Cardiac muscle cell (in vitro differentiated cells and primary cell): Measurements from ENCODE around the gene PRKD1. TPM values are rescaled to one million over a fixed set of nuclear protein-coding genes. Genes with fewer than 3 reads are reported as not detected.
A peak's percentile ranks its signal among the peaks of the same experiment; 100 is the strongest.

Experiments
- DNase-seq, 2 donors: peaks; one replicate each; pipeline versions ENCODE4 v3.0.0 to v3.0.0-alpha.2; 2010 to 2017; ENCODE audit warnings: low read depth in 1 of 2, low spot score in 1 of 2
- H3K27ac ChIP-seq: fragments of 200-600 bp; sonication (generic); 2 replicates; pipeline ENCODE4 v1.5.1; 2016
- H3K27me3 ChIP-seq: fragments of 200-600 bp; sonication (generic); 2 replicates; pipeline ENCODE4 v1.6.0; 2016; ENCODE audit warnings: control low read depth
- H3K36me3 ChIP-seq: fragments of 200-600 bp; sonication (generic); 2 replicates; pipeline ENCODE4 v1.5.1; 2016; ENCODE audit warnings: control low read depth
- H3K4me1 ChIP-seq: fragments of 200-600 bp; sonication (generic); 2 replicates; pipeline ENCODE4 v1.8.1; 2017; ENCODE audit warnings: low read depth, mild to moderate bottlenecking, mixed run types
- H3K4me3 ChIP-seq: fragments of 200-600 bp; sonication (generic); 2 replicates; pipeline ENCODE4 v1.5.1; 2016; ENCODE audit warnings: mild to moderate bottlenecking
- H3K9me3 ChIP-seq: fragments of 200-600 bp; sonication (generic); 2 replicates; pipeline ENCODE4 v1.5.1; 2017; ENCODE audit warnings: low read depth, mild to moderate bottlenecking, control low read depth
- polyA plus RNA-seq: library from polyadenylated mRNA; unstranded; fragments of >200 nt; fragmentation: Nextera tagmentation; extraction: Ambion mirVana; gene quantifications from 2 replicates; pipeline ENCODE4 v1.2.1, GENCODE V29; 2016
- total RNA-seq: library from RNA; depleted of rRNA; stranded (reverse); fragments of >200 nt; gene quantifications from 2 replicates; pipeline ENCODE4 v1.2.3, GENCODE V29; 2016
- TF ChIP-seq, protein P1 (sequence below): IDR thresholded peaks from 2 replicates; pipeline ENCODE4 v1.5.1; 2012; ENCODE audit warnings: low read depth, mild to moderate bottlenecking, low read length

The PRKD1 gene
- total and polyA plus RNA-seq, 2 experiments from 2014 or later = 15.2 to 15.7 TPM

DNA sequence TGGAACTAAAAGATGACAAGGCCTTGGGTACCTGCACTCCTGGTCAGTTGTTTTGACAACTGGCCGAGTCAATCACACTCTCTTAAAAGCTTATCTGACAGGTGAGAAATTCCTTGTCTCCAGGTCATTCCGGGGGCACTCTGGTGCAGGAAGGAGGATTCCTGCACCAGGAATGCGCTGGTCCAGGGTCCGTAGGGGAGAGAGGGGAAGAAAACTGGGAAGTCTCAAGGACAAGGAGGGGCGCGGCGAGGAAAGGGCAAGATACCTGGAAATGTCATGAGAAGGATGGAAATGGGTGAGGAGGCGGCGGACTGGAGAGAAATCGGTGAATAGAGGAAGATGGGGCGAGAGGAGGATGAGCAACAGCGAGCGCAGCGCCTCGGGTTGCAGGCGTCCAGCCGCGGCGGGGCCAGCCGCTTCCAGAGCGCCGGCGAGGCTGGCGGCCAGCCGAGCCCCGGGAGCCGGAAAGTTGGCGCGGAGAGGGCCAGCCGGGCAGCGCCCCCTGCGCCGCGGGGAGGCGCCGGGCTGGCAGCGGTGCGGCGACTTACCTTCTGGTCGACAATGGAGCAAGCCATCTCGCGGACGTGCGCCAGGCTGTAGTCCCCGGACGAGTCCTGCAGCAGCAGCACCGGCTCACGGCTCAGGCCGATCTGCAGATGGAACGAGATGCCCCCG lies 809 bp downstream of the PRKD1 start:
- peak overlapping the region; percentile 99 for H3K4me3 ChIP-seq
- TF ChIP-seq, protein P1, sequence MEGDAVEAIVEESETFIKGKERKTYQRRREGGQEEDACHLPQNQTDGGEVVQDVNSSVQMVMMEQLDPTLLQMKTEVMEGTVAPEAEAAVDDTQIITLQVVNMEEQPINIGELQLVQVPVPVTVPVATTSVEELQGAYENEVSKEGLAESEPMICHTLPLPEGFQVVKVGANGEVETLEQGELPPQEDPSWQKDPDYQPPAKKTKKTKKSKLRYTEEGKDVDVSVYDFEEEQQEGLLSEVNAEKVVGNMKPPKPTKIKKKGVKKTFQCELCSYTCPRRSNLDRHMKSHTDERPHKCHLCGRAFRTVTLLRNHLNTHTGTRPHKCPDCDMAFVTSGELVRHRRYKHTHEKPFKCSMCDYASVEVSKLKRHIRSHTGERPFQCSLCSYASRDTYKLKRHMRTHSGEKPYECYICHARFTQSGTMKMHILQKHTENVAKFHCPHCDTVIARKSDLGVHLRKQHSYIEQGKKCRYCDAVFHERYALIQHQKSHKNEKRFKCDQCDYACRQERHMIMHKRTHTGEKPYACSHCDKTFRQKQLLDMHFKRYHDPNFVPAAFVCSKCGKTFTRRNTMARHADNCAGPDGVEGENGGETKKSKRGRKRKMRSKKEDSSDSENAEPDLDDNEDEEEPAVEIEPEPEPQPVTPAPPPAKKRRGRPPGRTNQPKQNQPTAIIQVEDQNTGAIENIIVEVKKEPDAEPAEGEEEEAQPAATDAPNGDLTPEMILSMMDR = peak; percentile 19
- no peaks in the 10 kb centered on the region for H3K27me3 ChIP-seq
- no peaks in the 10 kb centered on the region for H3K9me3 ChIP-seq
- peak; percentile 65 to 78 for DNase-seq
- no peaks in the 10 kb centered on the region for H3K36me3 ChIP-seq
- H3K4me1 ChIP-seq = peaks cover 20% of the 10 kb centered on the region
- H3K27ac ChIP-seq = peak overlapping the region; percentile 80

DNA sequence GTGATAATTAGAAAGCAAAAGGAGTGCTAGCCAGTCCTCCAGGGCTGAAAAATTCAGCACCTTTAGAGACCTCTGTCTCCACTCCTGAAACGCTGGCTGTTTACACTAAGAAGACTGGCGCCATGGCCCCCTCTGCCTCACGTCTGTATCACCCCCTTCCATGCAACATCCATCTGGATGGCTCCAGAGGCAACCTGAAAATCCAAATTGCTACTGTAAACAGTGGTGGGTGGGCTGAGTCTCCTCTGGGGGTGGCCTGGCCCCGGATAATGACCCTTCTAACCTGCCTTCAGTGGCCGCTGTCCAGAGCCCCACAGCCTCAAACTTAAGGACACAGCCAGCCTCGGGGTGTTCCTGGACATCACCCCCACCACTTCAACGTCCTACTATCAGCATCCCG lies 1.4 kb downstream of the PRKD1 start:
- Histone ChIP-seq H3K27me3 (no peaks in the 10 kb centered on the region), H3K4me1 (peaks cover 20% of the 10 kb centered on the region), H3K4me3 (peak overlapping the region; percentile 99), H3K36me3 (no peaks in the 10 kb centered on the region), H3K27ac (peak overlapping the region; percentile 80), H3K9me3 (no peaks in the 10 kb centered on the region)
- peak; percentile 9 to 39 for DNase-seq
- TF ChIP-seq, protein P1 = no peak

DNA sequence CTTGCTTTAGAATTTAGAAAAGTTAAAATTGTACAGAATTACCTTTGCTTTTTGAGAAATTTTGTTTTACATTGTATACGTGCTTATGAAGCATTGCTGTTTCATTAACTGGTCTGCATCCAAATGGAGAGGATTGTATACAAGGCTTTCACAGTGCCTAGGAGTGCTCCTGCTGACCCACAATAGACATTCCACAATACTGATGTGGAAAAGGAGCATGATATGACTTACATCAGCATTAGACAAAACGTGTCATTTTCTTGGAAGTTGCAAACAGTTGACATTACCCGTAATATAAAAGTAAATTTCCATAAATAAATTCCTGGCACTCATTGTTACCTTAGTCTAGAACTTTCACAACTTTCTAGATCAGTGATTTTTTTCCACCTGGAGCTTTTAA lies 1.9 kb downstream of the PRKD1 start:
- Histone ChIP-seq H3K36me3 (no peaks in the 10 kb centered on the region), H3K27me3 (no peaks in the 10 kb centered on the region), H3K4me1 (peaks cover 20% of the 10 kb centered on the region), H3K9me3 (no peaks in the 10 kb centered on the region), H3K4me3 (peak overlapping the region; percentile 99), H3K27ac (peak overlapping the region; percentile 80)
- peak in 1 of 2 donors; percentile 45 for DNase-seq
- TF ChIP-seq, protein P1 = no peak

DNA sequence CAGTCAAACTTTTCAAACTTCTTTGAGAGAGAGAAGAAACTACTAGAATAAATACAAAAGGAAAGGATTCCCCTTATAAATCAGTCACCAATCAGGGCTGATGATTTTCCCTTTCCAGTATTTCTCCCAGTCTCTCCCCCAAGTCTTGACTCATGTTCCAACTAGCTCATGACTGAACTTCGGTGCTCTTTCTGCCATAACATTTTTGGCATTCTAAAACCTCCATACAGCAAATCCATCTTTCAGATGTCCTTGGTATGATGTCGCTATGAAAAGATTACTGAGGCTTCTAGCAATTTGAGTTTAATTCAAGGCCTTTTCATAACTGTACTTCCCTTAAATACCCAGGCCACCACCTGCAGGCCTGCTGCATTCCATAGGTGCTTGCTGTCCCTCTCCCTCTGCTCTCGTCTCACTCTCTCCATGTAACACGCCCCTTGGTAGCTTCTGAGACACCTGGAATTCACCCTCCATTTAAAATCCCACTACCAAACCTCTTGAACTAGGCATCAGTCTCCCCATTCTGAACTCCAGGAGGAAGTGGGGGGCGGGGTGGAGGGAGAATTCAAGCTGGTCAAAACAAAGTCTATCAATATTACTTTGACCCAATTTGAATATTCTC lies 2.4 kb downstream of the PRKD1 start:
- TF ChIP-seq, protein P1 = no peak
- no peaks in the 10 kb centered on the region for H3K36me3 ChIP-seq
- no peaks in the 10 kb centered on the region for H3K27me3 ChIP-seq
- peak overlapping the region; percentile 80 for H3K27ac ChIP-seq
- peak in 1 of 2 donors; percentile 50 for DNase-seq
- H3K4me3 ChIP-seq = peak overlapping the region; percentile 99
- no peaks in the 10 kb centered on the region for H3K9me3 ChIP-seq
- H3K4me1 ChIP-seq = peaks cover 20% of the 10 kb centered on the region

DNA sequence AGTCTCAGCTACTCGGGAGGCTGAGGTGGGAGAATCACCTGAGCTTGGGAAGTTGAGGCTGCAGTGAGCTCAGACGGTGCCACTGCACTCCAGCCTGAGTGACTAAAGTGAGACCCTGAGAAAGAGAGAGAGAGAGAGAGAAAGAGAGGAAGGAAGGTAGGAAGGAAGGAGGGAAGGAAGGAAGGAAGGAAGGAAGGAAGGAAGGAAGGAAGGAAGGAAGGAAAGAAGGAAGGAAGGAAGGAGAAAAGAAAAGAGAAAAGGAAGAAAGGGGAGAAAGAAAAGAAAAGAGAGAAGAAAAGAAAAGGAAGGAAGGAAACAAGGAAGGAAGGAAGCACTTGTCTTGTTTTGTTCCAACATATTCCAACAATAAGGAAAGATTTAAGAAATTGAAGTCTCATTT lies 7.8 kb downstream of the PRKD1 start:
- TF ChIP-seq, protein P1 = no peak
- no peak for DNase-seq
- Histone ChIP-seq H3K4me3 (no peak overlapping the region), H3K4me1 (peaks cover 4% of the 10 kb centered on the region), H3K27ac (no peak overlapping the region), H3K27me3 (no peaks in the 10 kb centered on the region), H3K36me3 (no peaks in the 10 kb centered on the region), H3K9me3 (no peaks in the 10 kb centered on the region)
